GM18505 (cell line): ENCODE data around the gene RPL13A.

Experiments used
- ATAC-seq: cut with Tn5 transposase; IDR thresholded peaks from one replicate; pipeline ENCODE4 v1.9.1; 2021; ENCODE audit not compliant: unreplicated experiment
- POLR2A ChIP-seq: IDR thresholded peaks from 4 replicates; pipeline ENCODE4 v1.6.1; 2011; ENCODE audit warnings: borderline replicate concordance; ENCODE audit not compliant: insufficient read depth, insufficient read length; ENCODE audit errors: extremely low read depth

RPL13A gene

GRCh38 chr19:49492573-49493405 is 5.4 kb downstream of the RPL13A start:
- peak; percentile 65 for TF ChIP-seq POLR2A
- no peak for ATAC-seq

- no peak for TF ChIP-seq POLR2A
- no peak for ATAC-seq
Measured at GRCh38 chr19:49496574-49497008, 9.2 kb downstream of the RPL13A start.

GRCh38 chr19:49497047-49497788 is 9.8 kb downstream of the RPL13A start:
- no peak for ATAC-seq
- peak; percentile 57 for TF ChIP-seq POLR2A

GRCh38 chr19:49497789-49498103 is 10.3 kb downstream of the RPL13A start:
- ATAC-seq: no peak
- TF ChIP-seq POLR2A: no peak

GRCh38 chr19:49498475-49498874 is 11.1 kb downstream of the RPL13A start:
- no peak for ATAC-seq

GRCh38 chr19:49499030-49499670 is 11.7 kb downstream of the RPL13A start:
- ATAC-seq: no peak
- TF ChIP-seq POLR2A: no peak

More at GRCh38 chr19:49498475-49498874, 11.1 kb downstream of the RPL13A start:
- no peak for TF ChIP-seq POLR2A

- no peak for ATAC-seq
- no peak for TF ChIP-seq POLR2A
Measured at GRCh38 chr19:49502866-49503581, 15.6 kb downstream of the RPL13A start.

- no peak for TF ChIP-seq POLR2A
- ATAC-seq: no peak
Measured at GRCh38 chr19:49503582-49503962, 16.2 kb downstream of the RPL13A start.

- TF ChIP-seq POLR2A: no peak
- ATAC-seq: no peak
Measured at GRCh38 chr19:49506575-49507105, 19.2 kb downstream of the RPL13A start.

GRCh38 chr19:49507803-49508494 is 20.5 kb downstream of the RPL13A start:
- no peak for TF ChIP-seq POLR2A
- ATAC-seq: no peak

- TF ChIP-seq POLR2A: no peak
- no peak for ATAC-seq
Measured at GRCh38 chr19:49512970-49513745, 25.8 kb downstream of the RPL13A start.

GRCh38 chr19:49513746-49514118 is 26.3 kb downstream of the RPL13A start:
- no peak for ATAC-seq
- no peak for TF ChIP-seq POLR2A

- ATAC-seq: no peak
- no peak for TF ChIP-seq POLR2A
Measured at GRCh38 chr19:49514151-49514550, 26.7 kb downstream of the RPL13A start.
